HFFc6 (cell line): ENCODE results near the gene RPL37A. TPM values are rescaled to one million over a fixed set of nuclear protein-coding genes. Genes with fewer than 3 reads are reported as not detected.

Experiments used
- DNase-seq: peaks from one replicate; pipeline ENCODE4 v3.0.0-alpha.2; 2018
- H3K27ac Mint-ChIP-seq: 2 replicates; pipeline ENCODE4 v1.8.0; 2020; ENCODE audit warnings: mild to moderate bottlenecking, mixed read lengths
- H3K27me3 Mint-ChIP-seq: 2 replicates; pipeline ENCODE4 v1.8.0; 2021; ENCODE audit warnings: mild to moderate bottlenecking, moderate library complexity, mixed read lengths; ENCODE audit not compliant: insufficient read depth
- H3K36me3 Mint-ChIP-seq: 2 replicates; pipeline ENCODE4 v1.8.0; 2021; ENCODE audit warnings: low read depth, mixed read lengths
- H3K4me1 Mint-ChIP-seq: 2 replicates; pipeline ENCODE4 v1.8.0; 2020; ENCODE audit warnings: low read depth, mixed read lengths
- H3K4me3 Mint-ChIP-seq: 2 replicates; pipeline ENCODE4 v1.8.0; 2020; ENCODE audit warnings: mild to moderate bottlenecking, moderate library complexity, mixed read lengths
- H3K9me3 Mint-ChIP-seq: 2 replicates; pipeline ENCODE4 v1.8.0; 2020; ENCODE audit warnings: mild to moderate bottlenecking, mixed read lengths
- CTCF ChIP-seq: fragments of 200-600 bp; sonication (generic); IDR thresholded peaks from 2 replicates; pipeline ENCODE4 v1.5.0; 2021; ENCODE audit warnings: antibody characterized with exemption, mild to moderate bottlenecking
- total RNA-seq, 6 experiments: library from RNA; stranded (reverse); fragmentation: NEBNext Ultra II Directional; extraction: Animal tissue kit (Norgen Biotek cat#: 25700); gene quantifications; 2 replicates in 1 of 6; 3 replicates in 5 of 6; pipeline ENCODE4 v1.2.3, GENCODE V29; 2021

RPL37A gene
- total RNA-seq, 6 experiments from 2014 or later = 1,992 to 3,122 (median 2,808) TPM

- H3K9me3 Mint-ChIP-seq = no peaks in the 10 kb centered on the region
- TF ChIP-seq CTCF = no peak
- H3K27me3 Mint-ChIP-seq = no peaks in the 10 kb centered on the region; the same call in 1 of the 2 replicates
- DNase-seq = no peak
- peaks cover 18% of the 10 kb centered on the region for H3K4me1 Mint-ChIP-seq
- no peak overlapping the region for H3K27ac Mint-ChIP-seq
- H3K36me3 Mint-ChIP-seq = peaks cover 11% of the 10 kb centered on the region
- no peak overlapping the region for H3K4me3 Mint-ChIP-seq
Observed at GRCh38 chr2:216474925-216475670, 23.5 kb upstream of the RPL37A start.

GRCh38 chr2:216475767-216476166, 22.9 kb upstream of the RPL37A start:
- no peak overlapping the region for H3K4me3 Mint-ChIP-seq
- no peak for DNase-seq
- H3K4me1 Mint-ChIP-seq = peaks cover 18% of the 10 kb centered on the region
- no peaks in the 10 kb centered on the region for H3K9me3 Mint-ChIP-seq
- no peak for TF ChIP-seq CTCF
- no peaks in the 10 kb centered on the region; the same call in none of the 2 replicates for H3K27me3 Mint-ChIP-seq
- no peak overlapping the region for H3K27ac Mint-ChIP-seq
- peaks cover 17% of the 10 kb centered on the region for H3K36me3 Mint-ChIP-seq

GRCh38 chr2:216477283-216478035, 21.2 kb upstream of the RPL37A start:
- DNase-seq = no peak
- Mint-ChIP-seq H3K36me3 (peaks cover 23% of the 10 kb centered on the region), H3K27me3 (no peaks in the 10 kb centered on the region; the same call in none of the 2 replicates), H3K9me3 (no peaks in the 10 kb centered on the region), H3K4me3 (no peak overlapping the region), H3K27ac (peak overlapping the region; percentile 51; the same call in 1 of the 2 replicates), H3K4me1 (peaks cover 18% of the 10 kb centered on the region)
- TF ChIP-seq CTCF = no peak

GRCh38 chr2:216478151-216478550, 20.5 kb upstream of the RPL37A start:
- Mint-ChIP-seq H3K36me3 (peaks cover 30% of the 10 kb centered on the region), H3K9me3 (no peaks in the 10 kb centered on the region), H3K27ac (peak overlapping the region; percentile 51; the same call in 1 of the 2 replicates), H3K4me3 (no peak overlapping the region), H3K27me3 (no peaks in the 10 kb centered on the region; the same call in none of the 2 replicates), H3K4me1 (peaks cover 18% of the 10 kb centered on the region)
- TF ChIP-seq CTCF = no peak
- peak; percentile 60 for DNase-seq

GRCh38 chr2:216478791-216479190, 19.9 kb upstream of the RPL37A start:
- no peak overlapping the region for H3K4me3 Mint-ChIP-seq
- peaks cover 18% of the 10 kb centered on the region for H3K4me1 Mint-ChIP-seq
- peak; percentile 33 for TF ChIP-seq CTCF
- H3K27ac Mint-ChIP-seq = peak overlapping the region; percentile 51; the same call in 1 of the 2 replicates
- H3K36me3 Mint-ChIP-seq = peaks cover 33% of the 10 kb centered on the region
- no peaks in the 10 kb centered on the region for H3K9me3 Mint-ChIP-seq
- H3K27me3 Mint-ChIP-seq = no peaks in the 10 kb centered on the region; the same call in none of the 2 replicates
- no peak for DNase-seq
